Adrenal gland (tissue), 5 donors: Measurements from ENCODE around the gene CCDC51.

Experiments
- CTCF ChIP-seq, 6 experiments: fragments of 450-650 bp in 4 of 6; fragments of 200-600 bp in 2 of 6; sonication (generic) in 1 of 6; IDR thresholded peaks; 1 replicate in 5 of 6; 2 replicates in 1 of 6; pipeline versions ENCODE4 v1.5.1 to v1.8.0; 2016 to 2021; ENCODE audit warnings: antibody characterized with exemption in 6 of 6, mild to moderate bottlenecking in 2 of 6, moderate library complexity in 1 of 6
- POLR2A ChIP-seq, 2 donors: fragments of 450-650 bp; IDR thresholded peaks; one replicate each; pipeline ENCODE4 v1.6.1; 2017; ENCODE audit warnings: antibody characterized with exemption in 2 of 2, mild to moderate bottlenecking in 2 of 2, moderate library complexity in 1 of 2
- donor health status: DM: no; HTN: no; CAD: no.

- TF ChIP-seq POLR2A (IDR thresholded peaks at IDR 0.05), result no peak
- TF ChIP-seq CTCF (IDR thresholded peaks at IDR 0.05), result no peak
Observed at GRCh38 chr3:48451270-48451669, 11.4 kb upstream of the CCDC51 start.
